HEK293 (cell line): ENCODE data around the gene ANKRD16.
A peak's percentile ranks its signal among the peaks of the same experiment; 100 is the strongest.

Experiments
- GLI2 ChIP-seq: fragments of 450-650 bp; formaldehyde crosslinking; IDR thresholded peaks from 2 replicates; pipeline ENCODE4; 2017; ENCODE audit warnings: missing biosample characterization, missing genetic modification characterization, low read depth, borderline replicate concordance
- MEIS1 ChIP-seq: sonication (generic); formaldehyde crosslinking; IDR thresholded peaks from 2 replicates; pipeline ENCODE4 v1.8.1; 2022; ENCODE audit warnings: missing genetic modification reagents, mild to moderate bottlenecking, borderline replicate concordance
- ZNF16 ChIP-seq: fragments of 450-650 bp; formaldehyde crosslinking; IDR thresholded peaks from 2 replicates; pipeline ENCODE4 v1.5.1; 2016; ENCODE audit warnings: low read depth, missing biosample characterization, missing genetic modification characterization
- ZNF175 ChIP-seq: fragments of 450-650 bp; formaldehyde crosslinking; IDR thresholded peaks from 2 replicates; pipeline ENCODE4 v1.5.1; 2016; ENCODE audit warnings: missing biosample characterization, missing genetic modification characterization
- ZNF248 ChIP-seq: fragments of 450-650 bp; formaldehyde crosslinking; IDR thresholded peaks from 2 replicates; pipeline ENCODE4 v1.5.1; 2017; ENCODE audit warnings: missing biosample characterization, missing genetic modification characterization
- ZNF302 ChIP-seq: fragments of 450-650 bp; formaldehyde crosslinking; IDR thresholded peaks from 2 replicates; pipeline ENCODE4 v1.5.1; 2016; ENCODE audit warnings: missing biosample characterization, missing genetic modification characterization, low read depth
- ZNF391 ChIP-seq: fragments of 450-650 bp; formaldehyde crosslinking; IDR thresholded peaks from 2 replicates; pipeline ENCODE4 v1.5.1; 2016; ENCODE audit warnings: low read depth, missing biosample characterization, missing genetic modification characterization, borderline replicate concordance
- ZNF404 ChIP-seq: fragments of 450-650 bp; formaldehyde crosslinking; IDR thresholded peaks from 2 replicates; pipeline ENCODE4 v1.5.1; 2017; ENCODE audit warnings: missing biosample characterization, missing genetic modification characterization
- ZNF501 ChIP-seq: fragments of 450-650 bp; formaldehyde crosslinking; IDR thresholded peaks from 2 replicates; pipeline ENCODE4 v1.5.1; 2016; ENCODE audit warnings: missing biosample characterization, missing genetic modification characterization
- ZNF510 ChIP-seq: fragments of 450-650 bp; formaldehyde crosslinking; IDR thresholded peaks from 2 replicates; pipeline ENCODE4 v1.5.1; 2018; ENCODE audit warnings: mild to moderate bottlenecking, missing genetic modification characterization, missing biosample characterization; ENCODE audit not compliant: insufficient replicate concordance
- ZNF571 ChIP-seq: fragments of 450-650 bp; formaldehyde crosslinking; IDR thresholded peaks from 2 replicates; pipeline ENCODE4 v1.5.0; 2017; ENCODE audit warnings: missing biosample characterization, missing genetic modification characterization
- ZNF626 ChIP-seq: fragments of 450-650 bp; sonication (Bioruptor Pico); formaldehyde crosslinking; IDR thresholded peaks from 2 replicates; pipeline ENCODE4 v1.5.1; 2018; ENCODE audit warnings: missing biosample characterization, missing genetic modification characterization, inconsistent platforms
- ZNF660 ChIP-seq: fragments of 450-650 bp; IDR thresholded peaks from 2 replicates; pipeline ENCODE4 v1.5.1; 2018; ENCODE audit warnings: missing biosample characterization, mild to moderate bottlenecking, missing genetic modification characterization
- TF ChIP-seq, protein P1 (sequence below): fragments of 450-650 bp; formaldehyde crosslinking; IDR thresholded peaks from 2 replicates; pipeline ENCODE4 v1.5.1; 2017; ENCODE audit warnings: missing biosample characterization, mild to moderate bottlenecking, missing genetic modification characterization, moderate library complexity
- TF ChIP-seq, protein P2 (sequence below): fragments of 450-650 bp; formaldehyde crosslinking; IDR thresholded peaks from 2 replicates; pipeline ENCODE4 v1.5.1; 2016; ENCODE audit warnings: missing biosample characterization, missing genetic modification characterization, borderline replicate concordance
- TF ChIP-seq, protein P3 (sequence below): fragments of 450-650 bp; IDR thresholded peaks from 2 replicates; pipeline ENCODE4 v1.5.1; 2018; ENCODE audit warnings: missing biosample characterization, missing genetic modification characterization
- TF ChIP-seq, protein P4 (sequence below): fragments of 450-650 bp; formaldehyde crosslinking; IDR thresholded peaks from 2 replicates; pipeline ENCODE4 v1.5.1; 2016; ENCODE audit warnings: missing biosample characterization, missing genetic modification characterization
- TF ChIP-seq, protein P5 (sequence below): fragments of 450-650 bp; formaldehyde crosslinking; IDR thresholded peaks from 2 replicates; pipeline ENCODE4 v1.5.1; 2016; ENCODE audit warnings: missing biosample characterization, missing genetic modification characterization
- TF ChIP-seq, protein P6 (sequence below): fragments of 450-650 bp; formaldehyde crosslinking; IDR thresholded peaks from 2 replicates; pipeline ENCODE4 v1.5.1; 2016; ENCODE audit warnings: missing biosample characterization, missing genetic modification characterization
- TF ChIP-seq, protein P7 (sequence below): fragments of 450-650 bp; formaldehyde crosslinking; IDR thresholded peaks from 2 replicates; pipeline ENCODE4 v1.5.1; 2016; ENCODE audit warnings: missing biosample characterization, missing genetic modification characterization
- TF ChIP-seq, protein P8 (sequence below): fragments of 450-650 bp; formaldehyde crosslinking; IDR thresholded peaks from 2 replicates; pipeline ENCODE4 v1.5.1; 2016; ENCODE audit warnings: missing biosample characterization, missing genetic modification characterization, borderline replicate concordance

ANKRD16 gene

DNA sequence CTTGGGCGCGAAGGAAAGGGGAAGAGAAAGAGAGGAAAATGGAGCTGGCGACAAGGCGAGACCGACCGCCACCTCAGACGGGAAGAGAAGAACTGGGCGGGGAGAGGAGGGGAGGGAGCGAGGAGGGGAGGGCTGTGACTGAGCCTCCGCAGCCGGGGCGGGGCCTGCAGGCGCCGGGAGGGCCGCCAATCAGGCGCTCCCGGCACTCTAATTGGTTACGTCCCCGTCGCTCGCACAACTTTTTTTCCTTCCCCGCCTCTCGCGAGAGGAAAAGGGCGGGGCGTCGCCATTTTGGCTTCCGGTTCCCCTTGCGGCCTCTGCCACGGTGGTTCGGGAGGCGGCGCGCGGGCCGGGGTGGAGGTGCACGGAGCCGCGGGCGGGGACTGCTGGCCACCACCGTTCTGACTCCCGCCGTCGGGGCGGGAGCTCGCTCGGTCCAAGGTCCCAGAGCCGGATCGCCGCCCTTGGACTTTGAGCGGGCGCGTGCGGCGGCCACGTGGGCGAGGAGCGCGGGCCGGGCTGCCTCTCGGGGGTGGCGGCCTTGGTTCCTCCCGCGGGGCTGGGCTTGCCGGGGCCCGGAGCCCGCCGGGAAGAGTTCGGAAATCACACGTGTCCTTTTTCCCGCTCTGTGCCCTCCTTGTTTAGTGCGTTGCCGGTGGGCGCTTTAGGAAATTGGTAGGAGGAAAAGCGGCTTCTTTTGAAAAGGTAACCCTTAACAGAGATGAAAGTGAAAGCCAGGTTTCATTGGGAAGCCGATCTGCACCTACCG is 76.2 kb downstream of the ANKRD16 start, which contains the start of gene GDI2 (continued):
- TF ChIP-seq, protein P1, sequence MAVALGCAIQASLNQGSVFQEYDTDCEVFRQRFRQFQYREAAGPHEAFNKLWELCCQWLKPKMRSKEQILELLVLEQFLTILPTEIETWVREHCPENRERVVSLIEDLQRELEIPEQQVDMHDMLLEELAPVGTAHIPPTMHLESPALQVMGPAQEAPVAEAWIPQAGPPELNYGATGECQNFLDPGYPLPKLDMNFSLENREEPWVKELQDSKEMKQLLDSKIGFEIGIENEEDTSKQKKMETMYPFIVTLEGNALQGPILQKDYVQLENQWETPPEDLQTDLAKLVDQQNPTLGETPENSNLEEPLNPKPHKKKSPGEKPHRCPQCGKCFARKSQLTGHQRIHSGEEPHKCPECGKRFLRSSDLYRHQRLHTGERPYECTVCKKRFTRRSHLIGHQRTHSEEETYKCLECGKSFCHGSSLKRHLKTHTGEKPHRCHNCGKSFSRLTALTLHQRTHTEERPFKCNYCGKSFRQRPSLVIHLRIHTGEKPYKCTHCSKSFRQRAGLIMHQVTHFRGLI (tag by site-specific recombination) = peak; percentile 53; the same call in 1 of the 2 replicates
- TF ChIP-seq, protein P2, sequence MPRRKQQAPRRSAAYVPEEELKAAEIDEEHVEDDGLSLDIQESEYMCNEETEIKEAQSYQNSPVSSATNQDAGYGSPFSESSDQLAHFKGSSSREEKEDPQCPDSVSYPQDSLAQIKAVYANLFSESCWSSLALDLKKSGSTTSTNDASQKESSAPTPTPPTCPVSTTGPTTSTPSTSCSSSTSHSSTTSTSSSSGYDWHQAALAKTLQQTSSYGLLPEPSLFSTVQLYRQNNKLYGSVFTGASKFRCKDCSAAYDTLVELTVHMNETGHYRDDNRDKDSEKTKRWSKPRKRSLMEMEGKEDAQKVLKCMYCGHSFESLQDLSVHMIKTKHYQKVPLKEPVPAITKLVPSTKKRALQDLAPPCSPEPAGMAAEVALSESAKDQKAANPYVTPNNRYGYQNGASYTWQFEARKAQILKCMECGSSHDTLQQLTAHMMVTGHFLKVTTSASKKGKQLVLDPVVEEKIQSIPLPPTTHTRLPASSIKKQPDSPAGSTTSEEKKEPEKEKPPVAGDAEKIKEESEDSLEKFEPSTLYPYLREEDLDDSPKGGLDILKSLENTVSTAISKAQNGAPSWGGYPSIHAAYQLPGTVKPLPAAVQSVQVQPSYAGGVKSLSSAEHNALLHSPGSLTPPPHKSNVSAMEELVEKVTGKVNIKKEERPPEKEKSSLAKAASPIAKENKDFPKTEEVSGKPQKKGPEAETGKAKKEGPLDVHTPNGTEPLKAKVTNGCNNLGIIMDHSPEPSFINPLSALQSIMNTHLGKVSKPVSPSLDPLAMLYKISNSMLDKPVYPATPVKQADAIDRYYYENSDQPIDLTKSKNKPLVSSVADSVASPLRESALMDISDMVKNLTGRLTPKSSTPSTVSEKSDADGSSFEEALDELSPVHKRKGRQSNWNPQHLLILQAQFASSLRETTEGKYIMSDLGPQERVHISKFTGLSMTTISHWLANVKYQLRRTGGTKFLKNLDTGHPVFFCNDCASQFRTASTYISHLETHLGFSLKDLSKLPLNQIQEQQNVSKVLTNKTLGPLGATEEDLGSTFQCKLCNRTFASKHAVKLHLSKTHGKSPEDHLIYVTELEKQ (tag by site-specific recombination) = no peak; the same call in 1 of the 2 replicates
- TF ChIP-seq ZNF248 (tag by site-specific recombination) = no peak
- no peak for TF ChIP-seq ZNF510 (tag by site-specific recombination)
- no peak for TF ChIP-seq ZNF16 (tag by site-specific recombination)
- TF ChIP-seq, protein P3, sequence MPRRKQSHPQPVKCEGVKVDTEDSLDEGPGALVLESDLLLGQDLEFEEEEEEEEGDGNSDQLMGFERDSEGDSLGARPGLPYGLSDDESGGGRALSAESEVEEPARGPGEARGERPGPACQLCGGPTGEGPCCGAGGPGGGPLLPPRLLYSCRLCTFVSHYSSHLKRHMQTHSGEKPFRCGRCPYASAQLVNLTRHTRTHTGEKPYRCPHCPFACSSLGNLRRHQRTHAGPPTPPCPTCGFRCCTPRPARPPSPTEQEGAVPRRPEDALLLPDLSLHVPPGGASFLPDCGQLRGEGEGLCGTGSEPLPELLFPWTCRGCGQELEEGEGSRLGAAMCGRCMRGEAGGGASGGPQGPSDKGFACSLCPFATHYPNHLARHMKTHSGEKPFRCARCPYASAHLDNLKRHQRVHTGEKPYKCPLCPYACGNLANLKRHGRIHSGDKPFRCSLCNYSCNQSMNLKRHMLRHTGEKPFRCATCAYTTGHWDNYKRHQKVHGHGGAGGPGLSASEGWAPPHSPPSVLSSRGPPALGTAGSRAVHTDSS (tag by site-specific recombination) = no peak
- no peak for TF ChIP-seq ZNF626 (tag by site-specific recombination)
- no peak for TF ChIP-seq ZNF571 (tag by site-specific recombination)
- no peak for TF ChIP-seq ZNF404 (tag by site-specific recombination)
- TF ChIP-seq, protein P4, sequence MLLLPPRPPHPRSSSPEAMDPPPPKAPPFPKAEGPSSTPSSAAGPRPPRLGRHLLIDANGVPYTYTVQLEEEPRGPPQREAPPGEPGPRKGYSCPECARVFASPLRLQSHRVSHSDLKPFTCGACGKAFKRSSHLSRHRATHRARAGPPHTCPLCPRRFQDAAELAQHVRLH (tag by site-specific recombination) = no peak; the same call in 1 of the 2 replicates
- TF ChIP-seq ZNF302 (tag by site-specific recombination) = no peak
- TF ChIP-seq, protein P5, sequence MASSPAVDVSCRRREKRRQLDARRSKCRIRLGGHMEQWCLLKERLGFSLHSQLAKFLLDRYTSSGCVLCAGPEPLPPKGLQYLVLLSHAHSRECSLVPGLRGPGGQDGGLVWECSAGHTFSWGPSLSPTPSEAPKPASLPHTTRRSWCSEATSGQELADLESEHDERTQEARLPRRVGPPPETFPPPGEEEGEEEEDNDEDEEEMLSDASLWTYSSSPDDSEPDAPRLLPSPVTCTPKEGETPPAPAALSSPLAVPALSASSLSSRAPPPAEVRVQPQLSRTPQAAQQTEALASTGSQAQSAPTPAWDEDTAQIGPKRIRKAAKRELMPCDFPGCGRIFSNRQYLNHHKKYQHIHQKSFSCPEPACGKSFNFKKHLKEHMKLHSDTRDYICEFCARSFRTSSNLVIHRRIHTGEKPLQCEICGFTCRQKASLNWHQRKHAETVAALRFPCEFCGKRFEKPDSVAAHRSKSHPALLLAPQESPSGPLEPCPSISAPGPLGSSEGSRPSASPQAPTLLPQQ = peak; percentile 64; the same call in 1 of the 2 replicates
- 0 out of 2 replicates have a peak, but pooled peaks have one; percentile 14 for TF ChIP-seq ZNF391 (tag by site-specific recombination)
- TF ChIP-seq, protein P6, sequence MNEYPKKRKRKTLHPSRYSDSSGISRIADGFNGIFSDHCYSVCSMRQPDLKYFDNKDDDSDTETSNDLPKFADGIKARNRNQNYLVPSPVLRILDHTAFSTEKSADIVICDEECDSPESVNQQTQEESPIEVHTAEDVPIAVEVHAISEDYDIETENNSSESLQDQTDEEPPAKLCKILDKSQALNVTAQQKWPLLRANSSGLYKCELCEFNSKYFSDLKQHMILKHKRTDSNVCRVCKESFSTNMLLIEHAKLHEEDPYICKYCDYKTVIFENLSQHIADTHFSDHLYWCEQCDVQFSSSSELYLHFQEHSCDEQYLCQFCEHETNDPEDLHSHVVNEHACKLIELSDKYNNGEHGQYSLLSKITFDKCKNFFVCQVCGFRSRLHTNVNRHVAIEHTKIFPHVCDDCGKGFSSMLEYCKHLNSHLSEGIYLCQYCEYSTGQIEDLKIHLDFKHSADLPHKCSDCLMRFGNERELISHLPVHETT (tag by site-specific recombination) = peak; percentile 59; the same call in 1 of the 2 replicates
- TF ChIP-seq, protein P7, sequence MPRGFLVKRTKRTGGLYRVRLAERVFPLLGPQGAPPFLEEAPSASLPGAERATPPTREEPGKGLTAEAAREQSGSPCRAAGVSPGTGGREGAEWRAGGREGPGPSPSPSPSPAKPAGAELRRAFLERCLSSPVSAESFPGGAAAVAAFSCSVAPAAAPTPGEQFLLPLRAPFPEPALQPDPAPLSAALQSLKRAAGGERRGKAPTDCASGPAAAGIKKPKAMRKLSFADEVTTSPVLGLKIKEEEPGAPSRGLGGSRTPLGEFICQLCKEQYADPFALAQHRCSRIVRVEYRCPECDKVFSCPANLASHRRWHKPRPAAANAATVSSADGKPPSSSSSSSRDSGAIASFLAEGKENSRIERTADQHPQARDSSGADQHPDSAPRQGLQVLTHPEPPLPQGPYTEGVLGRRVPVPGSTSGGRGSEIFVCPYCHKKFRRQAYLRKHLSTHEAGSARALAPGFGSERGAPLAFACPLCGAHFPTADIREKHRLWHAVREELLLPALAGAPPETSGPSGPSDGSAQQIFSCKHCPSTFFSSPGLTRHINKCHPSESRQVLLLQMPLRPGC (tag by site-specific recombination) = no peak
- TF ChIP-seq, protein P8, sequence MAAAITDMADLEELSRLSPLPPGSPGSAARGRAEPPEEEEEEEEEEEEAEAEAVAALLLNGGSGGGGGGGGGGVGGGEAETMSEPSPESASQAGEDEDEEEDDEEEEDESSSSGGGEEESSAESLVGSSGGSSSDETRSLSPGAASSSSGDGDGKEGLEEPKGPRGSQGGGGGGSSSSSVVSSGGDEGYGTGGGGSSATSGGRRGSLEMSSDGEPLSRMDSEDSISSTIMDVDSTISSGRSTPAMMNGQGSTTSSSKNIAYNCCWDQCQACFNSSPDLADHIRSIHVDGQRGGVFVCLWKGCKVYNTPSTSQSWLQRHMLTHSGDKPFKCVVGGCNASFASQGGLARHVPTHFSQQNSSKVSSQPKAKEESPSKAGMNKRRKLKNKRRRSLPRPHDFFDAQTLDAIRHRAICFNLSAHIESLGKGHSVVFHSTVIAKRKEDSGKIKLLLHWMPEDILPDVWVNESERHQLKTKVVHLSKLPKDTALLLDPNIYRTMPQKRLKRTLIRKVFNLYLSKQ = no peak
- no peak for TF ChIP-seq GLI2 (tag by site-specific recombination)
- TF ChIP-seq ZNF175 (tag by site-specific recombination) = no peak
- peak; percentile 68 for TF ChIP-seq ZNF501 (tag by site-specific recombination)
- TF ChIP-seq ZNF660 = peak; percentile 87
- no peak for TF ChIP-seq MEIS1 (CRISPR knock-in tag)
